Measurements from ENCODE around the gene LRRFIP2.

- TF ChIP-seq CTCF (conservative IDR thresholded peaks at IDR 0.05; ENCODE audit: low read depth, low read length), result no peak
- TF ChIP-seq MXI1 (IDR thresholded peaks at IDR 0.05; ENCODE audit: borderline replicate concordance, low read depth, low read length), result no peak
- no peak for TF ChIP-seq RFX5 (IDR thresholded peaks at IDR 0.05; ENCODE audit: low read depth, low read length)
- TF ChIP-seq SMC3 (IDR thresholded peaks at IDR 0.05; ENCODE audit: low read depth, low read length), result no peak
- TF ChIP-seq RCOR1 (IDR thresholded peaks at IDR 0.05; ENCODE audit: insufficient replicate concordance, low read length), result no peak
- TF ChIP-seq POLR2A (IDR thresholded peaks at IDR 0.05; ENCODE audit: low read depth, low read length), result no peak
- TF ChIP-seq MAFK (IDR thresholded peaks at IDR 0.05; ENCODE audit: low read depth, low read length), result no peak
- TF ChIP-seq CEBPB (IDR thresholded peaks at IDR 0.05; ENCODE audit: low read depth, low read length), result no peak
- no peak for TF ChIP-seq MAZ (IDR thresholded peaks at IDR 0.05; ENCODE audit: borderline replicate concordance, low read depth, low read length)
These were observed 81.9 kb downstream of the LRRFIP2 start for GRCh38 chr3:37092484-37092883.

All from IMR-90 (cell line).